ENCODE results near the gene RNF31. TPM values are rescaled to one million over a fixed set of nuclear protein-coding genes. Genes with fewer than 3 reads are reported as not detected.

RNF31 gene
- total and polyA plus RNA-seq, 2 donors (not counting 3 experiments of a cell fraction or from before 2014, with no cell fraction given), result 32.3 to 69.7 TPM

GRCh38 chr14:24190416-24190815 lies 43.1 kb downstream of the RNF31 start:
- no peak for TF ChIP-seq EZH2 (IDR thresholded peaks at IDR 0.05; ENCODE audit: borderline replicate concordance, low read depth, low read length, severe bottlenecking)
- FAIRE-seq (no peak), DNase-seq (ENCODE audit: low read depth, low spot score) (no peak)
- intact Hi-C loops (cut with micrococcal nuclease) (no loop called here), dilution Hi-C loops (cut with MboI; ENCODE audit: extremely low pct_ligation_motif_present, low sequenced_read_pairs) (no loop called here)
- H3K27me3 ChIP-seq (ENCODE audit: control insufficient read depth in 2 of 2, insufficient read depth in 2 of 2, low read length in 2 of 2), result no peaks in the 10 kb centered on the region
- H3K79me2 ChIP-seq (ENCODE audit: control insufficient read depth, insufficient read depth, low read length), result peaks cover 31% of the 10 kb centered on the region
- H3K9me3 ChIP-seq (replicated peaks; ENCODE audit: control insufficient read depth, insufficient read depth, low read length), result no peaks in the 10 kb centered on the region
- H3K9ac ChIP-seq (replicated peaks; ENCODE audit: extremely low read depth, insufficient read depth, low read length), result no peak overlapping the region
- H3K9me1 ChIP-seq (replicated peaks; ENCODE audit: control insufficient read depth, extremely low read depth, insufficient read depth, low read length), result no peaks in the 10 kb centered on the region
- ChIA-PET POLR2A (no interaction called here), CTCF (no interaction called here)
- BruUV-seq (replicated peaks), result no TSS peak
- no peak overlapping the region for H3K27ac ChIP-seq (ENCODE audit: insufficient read depth, low read depth, low read length)
- peaks cover 5 to 24% of the 10 kb centered on the region in 2 experiments for H3K36me3 ChIP-seq (ENCODE audit: control insufficient read depth in 2 of 2, extremely low read depth in 1 of 2, insufficient read depth in 2 of 2, low read length in 2 of 2)
- H3K4me1 ChIP-seq (ENCODE audit: control insufficient read depth, extremely low read depth, insufficient read depth, low read length), result peaks cover 14% of the 10 kb centered on the region
- H3K4me3 ChIP-seq (replicated peaks in 1 of 3; ENCODE audit: insufficient read depth in 1 of 3, low read depth in 1 of 3, low read length in 3 of 3), result no peak overlapping the region
- H4K20me1 ChIP-seq (replicated peaks; ENCODE audit: control insufficient read depth, extremely low read depth, insufficient read depth, low read length), result no peaks in the 10 kb centered on the region
- no peak overlapping the region for H3K4me2 ChIP-seq (ENCODE audit: insufficient read depth, low read length)
- H2AFZ ChIP-seq (ENCODE audit: low read depth, low read length), result no peak overlapping the region

GRCh38 chr14:24192933-24193332 lies 45.6 kb downstream of the RNF31 start:
- intact Hi-C loops (cut with micrococcal nuclease), result no loop called here
- peaks cover 17% of the 10 kb centered on the region for H3K4me1 ChIP-seq (ENCODE audit: control insufficient read depth, extremely low read depth, insufficient read depth, low read length)
- ChIA-PET CTCF (no interaction called here), POLR2A (no interaction called here)
- no peaks in the 10 kb centered on the region for H4K20me1 ChIP-seq (replicated peaks; ENCODE audit: control insufficient read depth, extremely low read depth, insufficient read depth, low read length)
- H3K4me2 ChIP-seq (ENCODE audit: insufficient read depth, low read length), result no peak overlapping the region
- H2AFZ ChIP-seq (ENCODE audit: low read depth, low read length), result no peak overlapping the region
- dilution Hi-C loops (cut with MboI; ENCODE audit: extremely low pct_ligation_motif_present, low sequenced_read_pairs), result no loop called here
- H3K9me3 ChIP-seq (replicated peaks; ENCODE audit: control insufficient read depth, insufficient read depth, low read length), result no peaks in the 10 kb centered on the region
- no peak overlapping the region for H3K9ac ChIP-seq (replicated peaks; ENCODE audit: extremely low read depth, insufficient read depth, low read length)
- no peak overlapping the region for H3K27ac ChIP-seq (ENCODE audit: insufficient read depth, low read depth, low read length)
- FAIRE-seq (no peak), DNase-seq (ENCODE audit: low read depth, low spot score) (no peak)
- BruUV-seq (replicated peaks), result no TSS peak
- TF ChIP-seq POLR2AphosphoS5 (IDR thresholded peaks at IDR 0.05; ENCODE audit: insufficient read depth, low read depth, low read length) (no peak), FOS (IDR thresholded peaks at IDR 0.05; ENCODE audit: borderline replicate concordance, insufficient read depth, low read length) (no peak), MAX (IDR thresholded peaks at IDR 0.05; ENCODE audit: insufficient read depth, insufficient read length) (no peak), MYC (IDR thresholded peaks at IDR 0.05; ENCODE audit: low read depth, low read length) (no peak), JUN (IDR thresholded peaks at IDR 0.05; ENCODE audit: borderline replicate concordance, insufficient read depth, insufficient read length, low read depth) (no peak), EZH2 (IDR thresholded peaks at IDR 0.05; ENCODE audit: borderline replicate concordance, low read depth, low read length, severe bottlenecking) (no peak), POLR2A (IDR thresholded peaks at IDR 0.05; ENCODE audit: low read depth, low read length) (no peak), GATA2 (IDR thresholded peaks at IDR 0.05; ENCODE audit: insufficient read depth, insufficient read length, low read depth, low read length) (no peak), CTCF (IDR thresholded peaks at IDR 0.05; ENCODE audit: extremely low read depth in 1 of 2, insufficient read depth in 1 of 2, low read depth in 1 of 2, low read length in 2 of 2) (no peak)
- peaks cover 37% of the 10 kb centered on the region for H3K79me2 ChIP-seq (ENCODE audit: control insufficient read depth, insufficient read depth, low read length)
- H3K36me3 ChIP-seq (ENCODE audit: control insufficient read depth in 2 of 2, extremely low read depth in 1 of 2, insufficient read depth in 2 of 2, low read length in 2 of 2), result peaks cover 5 to 18% of the 10 kb centered on the region in 2 experiments
- H3K9me1 ChIP-seq (replicated peaks; ENCODE audit: control insufficient read depth, extremely low read depth, insufficient read depth, low read length), result no peaks in the 10 kb centered on the region
- H3K27me3 ChIP-seq (ENCODE audit: control insufficient read depth in 2 of 2, insufficient read depth in 2 of 2, low read length in 2 of 2), result no peaks in the 10 kb centered on the region
- no peak overlapping the region for H3K4me3 ChIP-seq (replicated peaks in 1 of 3; ENCODE audit: insufficient read depth in 1 of 3, low read depth in 1 of 3, low read length in 3 of 3)
